ENCODE data around the gene PHF21B. TPM values are rescaled to one million over a fixed set of nuclear protein-coding genes. Genes with fewer than 3 reads are reported as not detected.

Gene PHF21B
- total and polyA plus RNA-seq, 2 donors (not counting 3 experiments of a cell fraction or from before 2014, with no cell fraction given): not detected

DNA sequence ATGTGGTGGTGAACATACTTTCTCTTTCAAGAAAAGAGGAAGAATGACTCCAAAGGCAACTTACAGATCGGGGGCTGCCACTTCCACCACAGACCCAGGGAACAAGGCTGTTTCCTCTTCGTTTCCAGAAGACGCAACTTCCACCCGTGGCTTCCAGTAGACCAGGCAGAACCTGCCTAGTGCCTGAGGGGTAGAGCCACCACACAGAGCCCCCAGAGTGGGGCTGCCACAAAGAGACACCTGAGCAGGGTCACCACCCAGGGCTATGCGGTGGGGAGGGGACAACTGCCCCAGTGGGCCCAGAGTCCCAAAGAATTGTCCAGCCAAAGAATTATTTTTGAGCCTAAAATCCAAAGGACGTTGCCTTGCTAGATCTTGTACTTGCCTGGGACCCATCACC, 16.7 kb upstream of the PHF21B start:
- dilution Hi-C loops (cut with MboI; ENCODE audit: extremely low pct_ligation_motif_present, low sequenced_read_pairs) (no loop called here), intact Hi-C loops (cut with micrococcal nuclease) (no loop called here)
- Histone ChIP-seq H2AFZ (ENCODE audit: low read depth, low read length) (no peak overlapping the region), H3K36me3 (ENCODE audit: control insufficient read depth in 2 of 2, extremely low read depth in 1 of 2, insufficient read depth in 2 of 2, low read length in 2 of 2) (no peaks in the 10 kb centered on the region), H3K27me3 (ENCODE audit: control insufficient read depth in 2 of 2, insufficient read depth in 2 of 2, low read length in 2 of 2) (no peaks in the 10 kb centered on the region), H3K9me3 (replicated peaks; ENCODE audit: control insufficient read depth, insufficient read depth, low read length) (no peaks in the 10 kb centered on the region), H3K79me2 (ENCODE audit: control insufficient read depth, insufficient read depth, low read length) (no peaks in the 10 kb centered on the region), H3K9ac (replicated peaks; ENCODE audit: extremely low read depth, insufficient read depth, low read length) (no peak overlapping the region), H3K9me1 (replicated peaks; ENCODE audit: control insufficient read depth, extremely low read depth, insufficient read depth, low read length) (no peaks in the 10 kb centered on the region), H4K20me1 (replicated peaks; ENCODE audit: control insufficient read depth, extremely low read depth, insufficient read depth, low read length) (no peaks in the 10 kb centered on the region), H3K4me2 (ENCODE audit: insufficient read depth, low read length) (no peak overlapping the region), H3K27ac (ENCODE audit: insufficient read depth, low read depth, low read length) (no peak overlapping the region), H3K4me3 (replicated peaks in 1 of 3; ENCODE audit: insufficient read depth in 1 of 3, low read depth in 1 of 3, low read length in 3 of 3) (no peak overlapping the region), H3K4me1 (ENCODE audit: control insufficient read depth, extremely low read depth, insufficient read depth, low read length) (no peaks in the 10 kb centered on the region)
- CTCF ChIA-PET: no interaction called here
- FAIRE-seq: no peak
- TF ChIP-seq FOS (IDR thresholded peaks at IDR 0.05; ENCODE audit: borderline replicate concordance, insufficient read depth, low read length) (no peak), MYC (IDR thresholded peaks at IDR 0.05; ENCODE audit: low read depth, low read length) (no peak), POLR2AphosphoS5 (IDR thresholded peaks at IDR 0.05; ENCODE audit: insufficient read depth, low read depth, low read length) (no peak), JUN (IDR thresholded peaks at IDR 0.05; ENCODE audit: borderline replicate concordance, insufficient read depth, insufficient read length, low read depth) (no peak), GATA2 (IDR thresholded peaks at IDR 0.05; ENCODE audit: insufficient read depth, insufficient read length, low read depth, low read length) (no peak)
- TF ChIP-seq, protein P1, sequence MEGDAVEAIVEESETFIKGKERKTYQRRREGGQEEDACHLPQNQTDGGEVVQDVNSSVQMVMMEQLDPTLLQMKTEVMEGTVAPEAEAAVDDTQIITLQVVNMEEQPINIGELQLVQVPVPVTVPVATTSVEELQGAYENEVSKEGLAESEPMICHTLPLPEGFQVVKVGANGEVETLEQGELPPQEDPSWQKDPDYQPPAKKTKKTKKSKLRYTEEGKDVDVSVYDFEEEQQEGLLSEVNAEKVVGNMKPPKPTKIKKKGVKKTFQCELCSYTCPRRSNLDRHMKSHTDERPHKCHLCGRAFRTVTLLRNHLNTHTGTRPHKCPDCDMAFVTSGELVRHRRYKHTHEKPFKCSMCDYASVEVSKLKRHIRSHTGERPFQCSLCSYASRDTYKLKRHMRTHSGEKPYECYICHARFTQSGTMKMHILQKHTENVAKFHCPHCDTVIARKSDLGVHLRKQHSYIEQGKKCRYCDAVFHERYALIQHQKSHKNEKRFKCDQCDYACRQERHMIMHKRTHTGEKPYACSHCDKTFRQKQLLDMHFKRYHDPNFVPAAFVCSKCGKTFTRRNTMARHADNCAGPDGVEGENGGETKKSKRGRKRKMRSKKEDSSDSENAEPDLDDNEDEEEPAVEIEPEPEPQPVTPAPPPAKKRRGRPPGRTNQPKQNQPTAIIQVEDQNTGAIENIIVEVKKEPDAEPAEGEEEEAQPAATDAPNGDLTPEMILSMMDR (IDR thresholded peaks at IDR 0.05; ENCODE audit: extremely low read depth in 1 of 2, insufficient read depth in 1 of 2, low read depth in 1 of 2, low read length in 2 of 2): no peak
- POLR2A ChIA-PET: no interaction called here
- no TSS peak for BruUV-seq (replicated peaks)
- no peak for DNase-seq (ENCODE audit: low read depth, low spot score)

DNA sequence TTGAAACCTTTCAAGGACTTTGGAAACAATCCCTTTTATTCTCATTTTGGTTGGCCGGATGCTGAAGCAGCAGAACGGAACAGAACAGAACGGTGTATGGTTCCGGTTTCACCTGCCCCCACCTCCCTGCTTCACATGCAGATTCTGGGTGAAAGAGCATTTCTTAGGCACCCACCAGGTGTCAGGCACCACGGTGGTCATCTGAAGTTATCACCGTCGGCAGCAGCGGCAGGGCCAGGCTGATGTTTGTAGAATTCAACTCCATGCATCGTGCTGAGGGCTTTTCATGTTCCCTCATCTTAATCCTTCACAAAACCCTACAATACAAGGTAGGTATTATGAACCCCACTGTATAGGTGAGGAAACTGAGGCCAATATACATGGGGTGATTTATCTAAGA, 13.6 kb upstream of the PHF21B start:
- no peaks in the 10 kb centered on the region for H3K4me1 ChIP-seq (ENCODE audit: control insufficient read depth, extremely low read depth, insufficient read depth, low read length)
- TF ChIP-seq MYC (IDR thresholded peaks at IDR 0.05; ENCODE audit: low read depth, low read length) (no peak), GATA2 (IDR thresholded peaks at IDR 0.05; ENCODE audit: insufficient read depth, insufficient read length, low read depth, low read length) (no peak), EZH2 (IDR thresholded peaks at IDR 0.05; ENCODE audit: borderline replicate concordance, low read depth, low read length, severe bottlenecking) (no peak), FOS (IDR thresholded peaks at IDR 0.05; ENCODE audit: borderline replicate concordance, insufficient read depth, low read length) (no peak), POLR2AphosphoS5 (IDR thresholded peaks at IDR 0.05; ENCODE audit: insufficient read depth, low read depth, low read length) (no peak), JUN (IDR thresholded peaks at IDR 0.05; ENCODE audit: borderline replicate concordance, insufficient read depth, insufficient read length, low read depth) (no peak)
- TF ChIP-seq, protein P1 (IDR thresholded peaks at IDR 0.05; ENCODE audit: extremely low read depth in 1 of 2, insufficient read depth in 1 of 2, low read depth in 1 of 2, low read length in 2 of 2): no peak
- H3K79me2 ChIP-seq (ENCODE audit: control insufficient read depth, insufficient read depth, low read length): no peaks in the 10 kb centered on the region
- BruUV-seq (replicated peaks): no TSS peak
- H4K20me1 ChIP-seq (replicated peaks; ENCODE audit: control insufficient read depth, extremely low read depth, insufficient read depth, low read length): no peaks in the 10 kb centered on the region
- DNase-seq (ENCODE audit: low read depth, low spot score): no peak
- H3K4me3 ChIP-seq (replicated peaks in 1 of 3; ENCODE audit: insufficient read depth in 1 of 3, low read depth in 1 of 3, low read length in 3 of 3): no peak overlapping the region
- H3K9ac ChIP-seq (replicated peaks; ENCODE audit: extremely low read depth, insufficient read depth, low read length): no peak overlapping the region
- no peaks in the 10 kb centered on the region for H3K27me3 ChIP-seq (ENCODE audit: control insufficient read depth in 2 of 2, insufficient read depth in 2 of 2, low read length in 2 of 2)
- no peak for FAIRE-seq
- dilution Hi-C loops (cut with MboI; ENCODE audit: extremely low pct_ligation_motif_present, low sequenced_read_pairs): no loop called here
- ChIA-PET POLR2A (no interaction called here), CTCF (no interaction called here)
- no peaks in the 10 kb centered on the region for H3K9me3 ChIP-seq (replicated peaks; ENCODE audit: control insufficient read depth, insufficient read depth, low read length)
- H3K27ac ChIP-seq (ENCODE audit: insufficient read depth, low read depth, low read length): no peak overlapping the region
- intact Hi-C loops (cut with micrococcal nuclease): no loop called here
- H2AFZ ChIP-seq (ENCODE audit: low read depth, low read length): no peak overlapping the region
- no peaks in the 10 kb centered on the region for H3K36me3 ChIP-seq (ENCODE audit: control insufficient read depth in 2 of 2, extremely low read depth in 1 of 2, insufficient read depth in 2 of 2, low read length in 2 of 2)
- no peaks in the 10 kb centered on the region for H3K9me1 ChIP-seq (replicated peaks; ENCODE audit: control insufficient read depth, extremely low read depth, insufficient read depth, low read length)
- H3K4me2 ChIP-seq (ENCODE audit: insufficient read depth, low read length): no peak overlapping the region
